Keratinocyte (primary cell): Measurements from ENCODE around the gene WDFY2. TPM values are rescaled to one million over a fixed set of nuclear protein-coding genes. Genes with fewer than 3 reads are reported as not detected.

Source experiments
- DNase-seq: peaks from one replicate; pipeline ENCODE4 v3.0.0-alpha.2; 2011; ENCODE audit warnings: low read depth, missing footprints, low spot score
- FAIRE-seq: peaks from 2 replicates; lab custom pipeline; 2011; peaks lifted over from hg19 to GRCh38; lab: Jason Lieb, UNC
- H2AFZ ChIP-seq: 2 replicates; pipeline ENCODE4 v1.6.0; 2012; ENCODE audit warnings: low read length, control low read depth, inconsistent platforms; ENCODE audit not compliant: control insufficient read depth
- H3K27ac ChIP-seq: 2 replicates; pipeline ENCODE4 v1.5.1; 2011; ENCODE audit warnings: low read length; ENCODE audit not compliant: control insufficient read depth, insufficient read depth
- H3K27me3 ChIP-seq: 3 replicates; pipeline ENCODE4 v1.6.0; 2011; ENCODE audit warnings: low read length; ENCODE audit not compliant: control insufficient read depth, insufficient read depth; ENCODE audit errors: extremely low read depth
- H3K36me3 ChIP-seq, 2 experiments: 2 replicates in 1 of 2; 3 replicates in 1 of 2; pipeline ENCODE4 v1.5.1; 2011; ENCODE audit warnings: low read length in 2 of 2, mild to moderate bottlenecking in 1 of 2; ENCODE audit not compliant: control insufficient read depth in 2 of 2, insufficient read depth in 2 of 2; ENCODE audit errors: extremely low read depth in 1 of 2
- H3K4me1 ChIP-seq: 3 replicates; pipeline ENCODE4 v1.5.1; 2011; ENCODE audit warnings: low read length; ENCODE audit not compliant: control insufficient read depth, insufficient read depth; ENCODE audit errors: extremely low read depth
- H3K4me2 ChIP-seq: 3 replicates; pipeline ENCODE4 v1.6.0; 2011; ENCODE audit warnings: low read depth, low read length; ENCODE audit not compliant: control insufficient read depth, insufficient read depth; ENCODE audit errors: extremely low read depth
- H3K4me3 ChIP-seq, 3 experiments: fragments of 200-600 bp in 1 of 3; sonication (generic) in 1 of 3; 2 replicates in 2 of 3; 3 replicates in 1 of 3; pipeline ENCODE4 v1.5.1; 2011 to 2016; ENCODE audit warnings: low read length in 3 of 3, mild to moderate bottlenecking in 3 of 3, control low read depth in 2 of 3, inconsistent platforms in 1 of 3, low read depth in 1 of 3, mixed read lengths in 1 of 3, mixed run types in 1 of 3, moderate library complexity in 1 of 3; ENCODE audit not compliant: control insufficient read depth in 2 of 3, insufficient read depth in 2 of 3; ENCODE audit errors: extremely low read depth in 1 of 3
- H3K79me2 ChIP-seq: 2 replicates; pipeline ENCODE4 v1.6.0; 2012; ENCODE audit warnings: low read length; ENCODE audit not compliant: control insufficient read depth, insufficient read depth
- H3K9ac ChIP-seq: 3 replicates; pipeline ENCODE4 v1.6.0; 2011; ENCODE audit warnings: low read length; ENCODE audit not compliant: control insufficient read depth, insufficient read depth; ENCODE audit errors: extremely low read depth
- H3K9me1 ChIP-seq: 3 replicates; pipeline ENCODE4 v1.6.0; 2011; ENCODE audit warnings: low read length; ENCODE audit not compliant: control insufficient read depth, insufficient read depth; ENCODE audit errors: extremely low read depth
- H3K9me3 ChIP-seq: 2 replicates; pipeline ENCODE4 v1.5.1; 2012; ENCODE audit warnings: low read depth, low read length; ENCODE audit not compliant: control insufficient read depth
- H4K20me1 ChIP-seq: 3 replicates; pipeline ENCODE4 v1.6.0; 2011; ENCODE audit warnings: low read length; ENCODE audit not compliant: control insufficient read depth, insufficient read depth; ENCODE audit errors: extremely low read depth
- CTCF ChIP-seq, 3 experiments: IDR thresholded peaks in 1 of 3; conservative IDR thresholded peaks in 1 of 3; optimal IDR thresholded peaks in 1 of 3; 2 replicates in 2 of 3; 3 replicates in 1 of 3; pipeline versions ENCODE3 to v1.5.1; 2011; ENCODE audit warnings: low read length in 3 of 3, mild to moderate bottlenecking in 3 of 3, moderate library complexity in 2 of 3, control low read depth in 1 of 3, inconsistent platforms in 1 of 3; ENCODE audit not compliant: insufficient read depth in 2 of 3; ENCODE audit errors: extremely low read depth in 1 of 3
- EZH2 ChIP-seq: IDR thresholded peaks from one replicate; pipeline ENCODE4 v1.6.1; 2012; ENCODE audit warnings: inconsistent platforms, mild to moderate bottlenecking, low read length, moderate library complexity
- dilution Hi-C: fragments of 300-500 bp; cut with MboI; formaldehyde crosslinking; loops from one replicate; pipeline ENCODE4 v1.7.0; 2020; ENCODE audit warnings: low sequenced_read_pairs; ENCODE audit not compliant: extremely low pct_ligation_motif_present
- polyA plus RNA-seq, 5 experiments: library from polyadenylated mRNA; depleted of rRNA in 3 of 5; stranded (reverse) in 3 of 5; stranded (forward) in 1 of 5; unstranded in 1 of 5; fragments of >200 nt; gene quantifications; 1 replicate in 1 of 5; 2 replicates in 3 of 5; 3 replicates in 1 of 5; pipeline versions ENCODE4 v1.2.1 to v1.2.3, GENCODE V29; 2011 to 2012; ENCODE audit warnings: missing spikeins in 2 of 5, low read depth in 1 of 5, low replicate concordance in 1 of 5

Gene WDFY2
- polyA plus RNA-seq, 1 donor (not counting 4 experiments of a cell fraction or from before 2014, with no cell fraction given): 18.6 TPM

DNA sequence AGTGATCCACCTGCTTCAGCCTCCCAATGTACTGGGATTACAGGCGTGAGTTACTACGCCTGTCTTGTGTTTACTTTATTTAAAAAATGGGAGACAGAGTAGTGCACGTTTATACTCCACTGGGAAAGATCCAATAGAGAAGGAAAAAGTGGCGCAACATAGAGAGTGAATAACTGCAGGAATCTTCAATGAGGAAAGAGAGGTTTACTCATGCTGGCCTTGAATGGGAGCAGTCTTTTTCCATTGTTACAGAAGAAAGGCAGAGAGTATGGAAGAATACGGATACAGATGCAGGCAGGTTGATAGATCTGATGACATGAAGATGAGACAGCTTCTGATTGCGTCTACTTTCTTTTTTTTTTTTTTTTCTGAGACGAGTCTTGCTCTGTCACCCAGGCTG is 4.6 kb upstream of the WDFY2 start:
- FAIRE-seq (no peak), DNase-seq (no peak)
- H2AFZ ChIP-seq: no peak overlapping the region
- peaks cover 0 to 2% of the 10 kb centered on the region in 2 experiments for H3K36me3 ChIP-seq
- H3K9ac ChIP-seq: no peak overlapping the region
- peaks cover 35% of the 10 kb centered on the region for H3K4me1 ChIP-seq
- TF ChIP-seq CTCF (optimal IDR thresholded peaks at IDR 0.05 in 1 of 3, IDR thresholded peaks at IDR 0.05 in 1 of 3, conservative IDR thresholded peaks at IDR 0.05 in 1 of 3; ENCODE audit: extremely low read depth in 1 of 3, insufficient read depth in 2 of 3, low read length in 3 of 3) (no peak), EZH2 (no peak)
- H3K27me3 ChIP-seq: no peaks in the 10 kb centered on the region
- peaks cover 35% of the 10 kb centered on the region for H3K79me2 ChIP-seq
- dilution Hi-C loops: no loop called here
- H3K9me1 ChIP-seq: no peaks in the 10 kb centered on the region
- H3K9me3 ChIP-seq: no peaks in the 10 kb centered on the region
- H4K20me1 ChIP-seq: no peaks in the 10 kb centered on the region
- no peak overlapping the region for H3K4me2 ChIP-seq
- no peak overlapping the region for H3K27ac ChIP-seq
- H3K4me3 ChIP-seq: no peak overlapping the region

GRCh38 chr13:51581148-51581820 is 3.0 kb upstream of the WDFY2 start:
- H3K4me2 ChIP-seq: no peak overlapping the region
- H3K27ac ChIP-seq: no peak overlapping the region
- H3K36me3 ChIP-seq: peaks cover 0 to 2% of the 10 kb centered on the region in 2 experiments
- no peak for DNase-seq
- FAIRE-seq: no peak
- peaks cover 48% of the 10 kb centered on the region for H3K79me2 ChIP-seq
- no peak overlapping the region for H3K4me3 ChIP-seq
- no peaks in the 10 kb centered on the region for H3K27me3 ChIP-seq
- no peaks in the 10 kb centered on the region for H3K9me3 ChIP-seq
- no peak overlapping the region for H3K9ac ChIP-seq
- dilution Hi-C loops: no loop called here
- H3K4me1 ChIP-seq: peaks cover 37% of the 10 kb centered on the region
- TF ChIP-seq CTCF (optimal IDR thresholded peaks at IDR 0.05 in 1 of 3, IDR thresholded peaks at IDR 0.05 in 1 of 3, conservative IDR thresholded peaks at IDR 0.05 in 1 of 3; ENCODE audit: extremely low read depth in 1 of 3, insufficient read depth in 2 of 3, low read length in 3 of 3) (no peak), EZH2 (no peak)
- H2AFZ ChIP-seq: no peak overlapping the region
- H3K9me1 ChIP-seq: no peaks in the 10 kb centered on the region
- no peaks in the 10 kb centered on the region for H4K20me1 ChIP-seq
